H9 (cell line): ENCODE data around the gene SECISBP2. TPM values are rescaled to one million over a fixed set of nuclear protein-coding genes. Genes with fewer than 3 reads are reported as not detected.
"Not testable (repeated sequence)": the region's sequence is repeated elsewhere in the genome, so short reads cannot be mapped to it uniquely, and the experiment has no call there.

Source experiments
- DNase-seq: peaks from one replicate; pipeline ENCODE4 v3.0.0-alpha.2; 2017
- H2AFZ ChIP-seq: one replicate; pipeline ENCODE4 v1.6.1; 2013; ENCODE audit warnings: mild to moderate bottlenecking, low read length, control low read depth, moderate library complexity
- H2AK5ac ChIP-seq: 2 replicates; pipeline ENCODE4 v1.6.1; 2013; ENCODE audit warnings: low read length, control low read depth, mixed read lengths; ENCODE audit not compliant: insufficient read length
- H2BK120ac ChIP-seq: one replicate; pipeline ENCODE4 v1.6.1; 2013; ENCODE audit warnings: low read depth, mild to moderate bottlenecking, low read length, control low read depth, inconsistent platforms; ENCODE audit not compliant: poor library complexity, severe bottlenecking
- H2BK12ac ChIP-seq: 2 replicates; pipeline ENCODE4 v1.6.1; 2013; ENCODE audit warnings: low read length, control low read depth, mixed read lengths, low read depth; ENCODE audit not compliant: insufficient read length
- H2BK15ac ChIP-seq: 2 replicates; pipeline ENCODE4 v1.6.1; 2013; ENCODE audit warnings: low read depth, low read length, control low read depth
- H2BK20ac ChIP-seq: one replicate; pipeline ENCODE4 v1.6.1; 2013; ENCODE audit warnings: low read depth, mild to moderate bottlenecking, low read length, control low read depth, inconsistent platforms; ENCODE audit not compliant: poor library complexity, severe bottlenecking
- H2BK5ac ChIP-seq: 2 replicates; pipeline ENCODE4 v1.6.1; 2013; ENCODE audit warnings: low read length, control low read depth, mixed read lengths; ENCODE audit not compliant: insufficient read length
- H3K14ac ChIP-seq: 2 replicates; pipeline ENCODE4 v1.6.1; 2013; ENCODE audit warnings: low read length, control low read depth; ENCODE audit not compliant: insufficient read depth
- H3K18ac ChIP-seq: 2 replicates; pipeline ENCODE4 v1.6.1; 2013; ENCODE audit warnings: low read depth, mild to moderate bottlenecking, mixed read lengths, low read length, control low read depth; ENCODE audit not compliant: insufficient read length
- H3K23ac ChIP-seq: 2 replicates; pipeline ENCODE4 v1.6.1; 2013; ENCODE audit warnings: low read length, control low read depth, mixed read lengths, low read depth; ENCODE audit not compliant: insufficient read length
- H3K23me2 ChIP-seq: 2 replicates; pipeline ENCODE4 v1.6.1; 2013; ENCODE audit warnings: low read depth, mild to moderate bottlenecking, mixed read lengths, low read length, control low read depth; ENCODE audit not compliant: insufficient read length, poor library complexity, severe bottlenecking
- H3K27ac ChIP-seq: 2 replicates; pipeline ENCODE4 v1.5.1; 2013; ENCODE audit warnings: low read length, control low read depth, mixed read lengths, low read depth; ENCODE audit not compliant: insufficient read length
- H3K27me3 ChIP-seq: 2 replicates; pipeline ENCODE4 v1.6.1; 2013; ENCODE audit warnings: low read length, control low read depth, inconsistent platforms; ENCODE audit not compliant: insufficient read depth
- H3K4ac ChIP-seq: 2 replicates; pipeline ENCODE4 v1.6.1; 2013; ENCODE audit warnings: low read depth, mild to moderate bottlenecking, control low read depth, inconsistent platforms, low read length, moderate library complexity
- H3K4me1 ChIP-seq: 2 replicates; pipeline ENCODE4 v1.6.1; 2013; ENCODE audit warnings: low read length, control low read depth, inconsistent platforms; ENCODE audit not compliant: insufficient read depth
- H3K4me2 ChIP-seq: 2 replicates; pipeline ENCODE4 v1.6.1; 2013; ENCODE audit warnings: low read length, control low read depth, mixed read lengths; ENCODE audit not compliant: insufficient read length, insufficient read depth
- H3K56ac ChIP-seq: 2 replicates; pipeline ENCODE4 v1.6.1; 2013; ENCODE audit warnings: low read depth, mild to moderate bottlenecking, mixed read lengths, low read length, control low read depth; ENCODE audit not compliant: insufficient read length
- H3K79me1 ChIP-seq: 2 replicates; pipeline ENCODE4 v1.6.1; 2013; ENCODE audit warnings: low read depth, mild to moderate bottlenecking, moderate library complexity, low read length, control low read depth, inconsistent platforms; ENCODE audit not compliant: insufficient read depth, poor library complexity, severe bottlenecking
- H3K79me2 ChIP-seq: 2 replicates; pipeline ENCODE4 v1.6.1; 2013; ENCODE audit warnings: low read length, control low read depth, inconsistent platforms; ENCODE audit not compliant: insufficient read depth
- H3K9ac ChIP-seq: 2 replicates; pipeline ENCODE4 v1.6.1; 2013; ENCODE audit warnings: low read length, control low read depth, mixed read lengths; ENCODE audit not compliant: insufficient read length; ENCODE audit errors: extremely low read depth
- H3K9me3 ChIP-seq: one replicate; pipeline ENCODE4 v1.6.1; 2013; ENCODE audit warnings: low read depth, low read length, inconsistent platforms; ENCODE audit not compliant: control insufficient read depth
- H3T11ph ChIP-seq: one replicate; pipeline ENCODE4 v1.6.1; 2013; ENCODE audit warnings: mild to moderate bottlenecking, low read length, control low read depth, inconsistent platforms
- H4K20me1 ChIP-seq: one replicate; pipeline ENCODE4 v1.6.1; 2013; ENCODE audit not compliant: control insufficient read depth, insufficient read length, insufficient read depth
- H4K5ac ChIP-seq: 2 replicates; pipeline ENCODE4 v1.6.1; 2013; ENCODE audit warnings: low read depth, mild to moderate bottlenecking, mixed read lengths, low read length, control low read depth; ENCODE audit not compliant: insufficient read length
- H4K8ac ChIP-seq: replicated peaks from 2 replicates; pipeline ENCODE4 v1.6.1; 2013; ENCODE audit warnings: low read length, control low read depth, mixed read lengths, low read depth; ENCODE audit not compliant: insufficient read length
- H4K91ac ChIP-seq: 2 replicates; pipeline ENCODE4 v1.6.1; 2013; ENCODE audit warnings: low read depth, mild to moderate bottlenecking, moderate library complexity, mixed read lengths, low read length, control low read depth; ENCODE audit not compliant: insufficient read length
- H3K27ac Mint-ChIP-seq, 3 experiments: 2 replicates in 2 of 3; 3 replicates in 1 of 3; pipeline ENCODE4 v1.8.0; 2020 to 2021; ENCODE audit warnings: mixed read lengths in 3 of 3, mild to moderate bottlenecking in 1 of 3, moderate library complexity in 1 of 3
- H3K27me3 Mint-ChIP-seq: 2 replicates; pipeline ENCODE4 v1.8.0; 2021; ENCODE audit warnings: low read depth, mild to moderate bottlenecking, moderate library complexity, mixed read lengths
- H3K36me3 Mint-ChIP-seq, 3 experiments: 2 replicates in 2 of 3; 3 replicates in 1 of 3; pipeline ENCODE4 v1.8.0; 2020 to 2021; ENCODE audit warnings: low read depth in 3 of 3, mixed read lengths in 3 of 3; ENCODE audit not compliant: insufficient read depth in 1 of 3
- H3K4me1 Mint-ChIP-seq, 2 experiments: 2 replicates each; pipeline ENCODE4 v1.8.0; 2020; ENCODE audit warnings: mixed read lengths in 2 of 2
- H3K4me3 Mint-ChIP-seq, 2 experiments: 2 replicates in 1 of 2; 3 replicates in 1 of 2; pipeline ENCODE4 v1.8.0; 2020 to 2021; ENCODE audit warnings: mild to moderate bottlenecking in 2 of 2, mixed read lengths in 2 of 2, moderate library complexity in 1 of 2
- H3K9me3 Mint-ChIP-seq, 2 experiments: 2 replicates in 1 of 2; 3 replicates in 1 of 2; pipeline ENCODE4 v1.8.0; 2020; ENCODE audit warnings: mild to moderate bottlenecking in 2 of 2, mixed read lengths in 2 of 2, moderate library complexity in 1 of 2
- CTCF ChIP-seq: fragments of 200-600 bp; sonication (generic); conservative IDR thresholded peaks from 3 replicates; pipeline ENCODE4 v1.8.0; 2021; ENCODE audit warnings: antibody characterized with exemption, mild to moderate bottlenecking
- WGBS: extraction: QIAGEN DNeasy Blood & Tissue Kit; methylation state at CpG from one replicate; pipeline ENCODE4 v1.1.7; 2013; ENCODE audit warnings: missing lambda C conversion rate, low lambda C conversion rate, mixed read lengths; ENCODE audit not compliant: insufficient read length; ENCODE audit errors: extremely low coverage; 5-methylcytosine and 5-hydroxymethylcytosine counted together
- total RNA-seq: library from RNA; stranded (reverse); gene quantifications from 2 replicates; pipeline ENCODE4 v1.2.1, GENCODE V29; 2021

SECISBP2 gene
- total RNA-seq, 1 experiment from 2014 or later, result 62.7 TPM

GRCh38 chr9:89274838-89275237 lies 43.5 kb upstream of the SECISBP2 start:
- Mint-ChIP-seq H3K36me3 (peaks cover 23 to 47% (median 33%) of the 10 kb centered on the region in 3 experiments), H3K27ac (no peak overlapping the region), H3K9me3 (peaks cover 36 to 46% of the 10 kb centered on the region in 2 experiments), H3K4me1 (peaks cover 5 to 11% of the 10 kb centered on the region in 2 experiments), H3K27me3 (no peaks in the 10 kb centered on the region; the same call in none of the 2 replicates), H3K4me3 (no peak overlapping the region)
- Histone ChIP-seq H3K14ac (no peak overlapping the region), H4K8ac (no peak overlapping the region), H3K4me1 (no peaks in the 10 kb centered on the region), H4K91ac (no peak overlapping the region), H2BK120ac (no peak overlapping the region), H4K5ac (no peak overlapping the region), H3K79me2 (no peaks in the 10 kb centered on the region), H3K9me3 (peaks cover 8% of the 10 kb centered on the region), H3K56ac (no peak overlapping the region), H2BK20ac (no peak overlapping the region), H3T11ph (no peak overlapping the region), H3K18ac (no peak overlapping the region), H2BK12ac (no peak overlapping the region), H3K79me1 (no peaks in the 10 kb centered on the region), H3K9ac (no peak overlapping the region), H3K27ac (no peak overlapping the region), H2AFZ (no peak overlapping the region), H2BK15ac (no peak overlapping the region), H3K4ac (no peak overlapping the region), H3K27me3 (no peaks in the 10 kb centered on the region), H3K23me2 (no peaks in the 10 kb centered on the region), H3K4me2 (no peak overlapping the region), H4K20me1 (no peaks in the 10 kb centered on the region), H3K23ac (no peak overlapping the region), H2BK5ac (no peak overlapping the region), H2AK5ac (no peak overlapping the region)
- no CpG with 5 or more reads among the region's 5 CpGs for WGBS
- no peak for TF ChIP-seq CTCF
- no peak for DNase-seq

- H3K27me3 ChIP-seq, H3K4me2 ChIP-seq, H2BK15ac ChIP-seq, H3K14ac ChIP-seq, H2AFZ ChIP-seq, H3T11ph ChIP-seq, H3K4me3 Mint-ChIP-seq, H3K23me2 ChIP-seq, H4K8ac ChIP-seq, H2AK5ac ChIP-seq, H3K18ac ChIP-seq, H3K23ac ChIP-seq, H2BK20ac ChIP-seq, H3K79me1 ChIP-seq, H3K56ac ChIP-seq, DNase-seq, H3K27ac ChIP-seq, H3K9ac ChIP-seq, H2BK12ac ChIP-seq, H3K27me3 Mint-ChIP-seq, H4K20me1 ChIP-seq, H2BK5ac ChIP-seq, H3K4ac ChIP-seq, H3K79me2 ChIP-seq, H2BK120ac ChIP-seq, H3K27ac Mint-ChIP-seq, H3K4me1 ChIP-seq, H4K91ac ChIP-seq, H4K5ac ChIP-seq, H3K9me3 ChIP-seq: not testable (repeated sequence)
- Mint-ChIP-seq H3K4me1 (peaks cover 5 to 11% of the 10 kb centered on the region in 2 experiments), H3K9me3 (peaks cover 36 to 46% of the 10 kb centered on the region in 2 experiments), H3K36me3 (peaks cover 23 to 47% (median 33%) of the 10 kb centered on the region in 3 experiments)
- no CpG with 5 or more reads among the region's 2 CpGs for WGBS
These were observed 42.3 kb upstream of the SECISBP2 start for GRCh38 chr9:89276040-89276439.
